ENCODE data around the gene IQCB1.

DNA sequence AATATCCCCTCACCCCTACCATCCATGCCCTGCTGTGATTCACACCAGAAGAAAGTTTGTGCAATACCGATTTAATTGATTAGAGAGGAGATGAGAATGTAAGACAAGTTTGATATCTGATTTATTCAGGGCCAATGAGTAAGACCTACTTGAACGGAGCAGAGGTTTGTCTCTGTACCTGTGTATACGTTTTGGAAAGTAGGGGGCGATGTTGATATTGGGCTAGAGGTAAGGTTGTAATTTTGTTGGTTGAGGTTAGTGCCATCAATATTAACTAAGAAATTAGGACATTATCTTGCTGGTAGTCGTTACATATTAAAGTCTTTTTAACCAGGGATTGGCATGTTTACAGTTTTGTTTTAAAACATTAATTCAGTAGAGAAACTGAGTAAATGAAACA, 20.7 kb upstream of the IQCB1 start:
- TF ChIP-seq, protein P1, sequence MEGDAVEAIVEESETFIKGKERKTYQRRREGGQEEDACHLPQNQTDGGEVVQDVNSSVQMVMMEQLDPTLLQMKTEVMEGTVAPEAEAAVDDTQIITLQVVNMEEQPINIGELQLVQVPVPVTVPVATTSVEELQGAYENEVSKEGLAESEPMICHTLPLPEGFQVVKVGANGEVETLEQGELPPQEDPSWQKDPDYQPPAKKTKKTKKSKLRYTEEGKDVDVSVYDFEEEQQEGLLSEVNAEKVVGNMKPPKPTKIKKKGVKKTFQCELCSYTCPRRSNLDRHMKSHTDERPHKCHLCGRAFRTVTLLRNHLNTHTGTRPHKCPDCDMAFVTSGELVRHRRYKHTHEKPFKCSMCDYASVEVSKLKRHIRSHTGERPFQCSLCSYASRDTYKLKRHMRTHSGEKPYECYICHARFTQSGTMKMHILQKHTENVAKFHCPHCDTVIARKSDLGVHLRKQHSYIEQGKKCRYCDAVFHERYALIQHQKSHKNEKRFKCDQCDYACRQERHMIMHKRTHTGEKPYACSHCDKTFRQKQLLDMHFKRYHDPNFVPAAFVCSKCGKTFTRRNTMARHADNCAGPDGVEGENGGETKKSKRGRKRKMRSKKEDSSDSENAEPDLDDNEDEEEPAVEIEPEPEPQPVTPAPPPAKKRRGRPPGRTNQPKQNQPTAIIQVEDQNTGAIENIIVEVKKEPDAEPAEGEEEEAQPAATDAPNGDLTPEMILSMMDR (IDR thresholded peaks at IDR 0.05) = peak; percentile 54; the same call in 1 of the 2 replicates
- TF ChIP-seq POLR2AphosphoS5 (IDR thresholded peaks at IDR 0.05; ENCODE audit: low read depth, low read length) = no peak
- TF ChIP-seq, protein P2, sequence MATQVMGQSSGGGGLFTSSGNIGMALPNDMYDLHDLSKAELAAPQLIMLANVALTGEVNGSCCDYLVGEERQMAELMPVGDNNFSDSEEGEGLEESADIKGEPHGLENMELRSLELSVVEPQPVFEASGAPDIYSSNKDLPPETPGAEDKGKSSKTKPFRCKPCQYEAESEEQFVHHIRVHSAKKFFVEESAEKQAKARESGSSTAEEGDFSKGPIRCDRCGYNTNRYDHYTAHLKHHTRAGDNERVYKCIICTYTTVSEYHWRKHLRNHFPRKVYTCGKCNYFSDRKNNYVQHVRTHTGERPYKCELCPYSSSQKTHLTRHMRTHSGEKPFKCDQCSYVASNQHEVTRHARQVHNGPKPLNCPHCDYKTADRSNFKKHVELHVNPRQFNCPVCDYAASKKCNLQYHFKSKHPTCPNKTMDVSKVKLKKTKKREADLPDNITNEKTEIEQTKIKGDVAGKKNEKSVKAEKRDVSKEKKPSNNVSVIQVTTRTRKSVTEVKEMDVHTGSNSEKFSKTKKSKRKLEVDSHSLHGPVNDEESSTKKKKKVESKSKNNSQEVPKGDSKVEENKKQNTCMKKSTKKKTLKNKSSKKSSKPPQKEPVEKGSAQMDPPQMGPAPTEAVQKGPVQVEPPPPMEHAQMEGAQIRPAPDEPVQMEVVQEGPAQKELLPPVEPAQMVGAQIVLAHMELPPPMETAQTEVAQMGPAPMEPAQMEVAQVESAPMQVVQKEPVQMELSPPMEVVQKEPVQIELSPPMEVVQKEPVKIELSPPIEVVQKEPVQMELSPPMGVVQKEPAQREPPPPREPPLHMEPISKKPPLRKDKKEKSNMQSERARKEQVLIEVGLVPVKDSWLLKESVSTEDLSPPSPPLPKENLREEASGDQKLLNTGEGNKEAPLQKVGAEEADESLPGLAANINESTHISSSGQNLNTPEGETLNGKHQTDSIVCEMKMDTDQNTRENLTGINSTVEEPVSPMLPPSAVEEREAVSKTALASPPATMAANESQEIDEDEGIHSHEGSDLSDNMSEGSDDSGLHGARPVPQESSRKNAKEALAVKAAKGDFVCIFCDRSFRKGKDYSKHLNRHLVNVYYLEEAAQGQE (IDR thresholded peaks at IDR 0.05; ENCODE audit: insufficient read depth in 1 of 2, low read depth in 2 of 2, low read length in 1 of 2) = no peak
- no peak for TF ChIP-seq SIN3A (IDR thresholded peaks at IDR 0.05; ENCODE audit: borderline replicate concordance, insufficient read depth, low read depth, low read length)
